ENCODE results near the gene INSYN2A.

Gene INSYN2A

GRCh38 chr10:127196282-127197153 lies at the start of gene INSYN2A:
Gene INSYN2A, minus strand, starts transcription at chr10:127196591. Its CDS starts 20,196 bp downstream, at chr10:127176395.
- DNase-seq = no peak

- no peak for DNase-seq
Measured at GRCh38 chr10:127245456-127245855, 49.1 kb upstream of the INSYN2A start.

GRCh38 chr10:127243490-127244272 lies 47.3 kb upstream of the INSYN2A start:
- no peak for DNase-seq

- DNase-seq = no peak
Measured at GRCh38 chr10:127242914-127243313, 46.5 kb upstream of the INSYN2A start.

- no peak for DNase-seq
Measured at GRCh38 chr10:127236266-127236665, 39.9 kb upstream of the INSYN2A start.

- no peak for DNase-seq
Measured at GRCh38 chr10:127234306-127234800, 38.0 kb upstream of the INSYN2A start.

GRCh38 chr10:127228195-127228787 lies 31.9 kb upstream of the INSYN2A start:
- no peak for DNase-seq

GRCh38 chr10:127227663-127228062 lies 31.3 kb upstream of the INSYN2A start:
- DNase-seq = no peak

- no peak for DNase-seq
Measured at GRCh38 chr10:127227027-127227426, 30.6 kb upstream of the INSYN2A start.

- DNase-seq = no peak
Measured at GRCh38 chr10:127221281-127221680, 24.9 kb upstream of the INSYN2A start.

GRCh38 chr10:127218658-127219057 lies 22.3 kb upstream of the INSYN2A start:
- DNase-seq = no peak

GRCh38 chr10:127216786-127217185 lies 20.4 kb upstream of the INSYN2A start:
- DNase-seq = no peak

GRCh38 chr10:127216274-127216673 lies 19.9 kb upstream of the INSYN2A start:
- DNase-seq = no peak

- DNase-seq = no peak
Measured at GRCh38 chr10:127215866-127216265, 19.5 kb upstream of the INSYN2A start.

- DNase-seq = no peak
Measured at GRCh38 chr10:127210936-127211466, 14.6 kb upstream of the INSYN2A start.

GRCh38 chr10:127207081-127207480 lies 10.7 kb upstream of the INSYN2A start:
- DNase-seq = no peak

GRCh38 chr10:127203067-127203466 lies 6.7 kb upstream of the INSYN2A start:
- no peak for DNase-seq

GRCh38 chr10:127200646-127201045 lies 4.3 kb upstream of the INSYN2A start:
- no peak for DNase-seq

- no peak for DNase-seq
Measured at GRCh38 chr10:127198721-127199120, 2.3 kb upstream of the INSYN2A start.

- no peak for DNase-seq
Measured at GRCh38 chr10:127198307-127198706, 1.9 kb upstream of the INSYN2A start.

- DNase-seq = no peak
Measured at GRCh38 chr10:127197154-127197432, 702 bp upstream of the INSYN2A start.

GRCh38 chr10:127195571-127196281 lies 665 bp downstream of the INSYN2A start:
- no peak for DNase-seq

GRCh38 chr10:127195041-127195506 lies 1.3 kb downstream of the INSYN2A start:
- no peak for DNase-seq

Measured in activated CD4-positive, alpha-beta T cell treated with anti-CD3 and anti-CD28 coated beads for 1 hour (primary cell).